Endothelial cell (in vitro differentiated cells): Measurements from ENCODE around the gene EMC10. TPM values are rescaled to one million over a fixed set of nuclear protein-coding genes. Genes with fewer than 3 reads are reported as not detected.
"Not testable (repeated sequence)": the region's sequence is repeated elsewhere in the genome, so short reads cannot be mapped to it uniquely, and the experiment has no call there.

ENCODE experiments used
- DNase-seq: peaks from one replicate; pipeline ENCODE4 v3.0.0; 2021; ENCODE audit warnings: low spot score
- H3K27ac Mint-ChIP-seq: one replicate; pipeline ENCODE4 v1.8.0; 2021; ENCODE audit warnings: mixed read lengths, inconsistent platforms; ENCODE audit not compliant: unreplicated experiment
- H3K27me3 Mint-ChIP-seq: one replicate; pipeline ENCODE4 v1.8.0; 2021; ENCODE audit warnings: mild to moderate bottlenecking, moderate library complexity, mixed read lengths, inconsistent platforms; ENCODE audit not compliant: unreplicated experiment
- H3K36me3 Mint-ChIP-seq: one replicate; pipeline ENCODE4 v1.8.0; 2021; ENCODE audit warnings: mild to moderate bottlenecking, low read depth, mixed read lengths, inconsistent platforms; ENCODE audit not compliant: unreplicated experiment
- H3K4me1 Mint-ChIP-seq: one replicate; pipeline ENCODE4 v1.8.0; 2021; ENCODE audit warnings: mild to moderate bottlenecking, mixed read lengths, inconsistent platforms; ENCODE audit not compliant: unreplicated experiment
- H3K4me3 Mint-ChIP-seq: one replicate; pipeline ENCODE4 v1.8.0; 2021; ENCODE audit warnings: mild to moderate bottlenecking, mixed read lengths, inconsistent platforms; ENCODE audit not compliant: unreplicated experiment
- H3K9me3 Mint-ChIP-seq: one replicate; pipeline ENCODE4 v1.8.0; 2021; ENCODE audit warnings: mixed read lengths, inconsistent platforms; ENCODE audit not compliant: unreplicated experiment
- CTCF ChIP-seq: fragments of 200-600 bp; sonication (generic); IDR thresholded peaks from one replicate; pipeline ENCODE4 v1.5.0; 2021; ENCODE audit warnings: antibody characterized with exemption; ENCODE audit not compliant: unreplicated experiment
- total RNA-seq: library from RNA; stranded (reverse); fragmentation: NEBNext Ultra II Directional; extraction: Animal tissue kit (Norgen Biotek cat#: 25700); gene quantifications from one replicate; pipeline ENCODE4 v1.2.1, GENCODE V29; 2021; ENCODE audit not compliant: unreplicated experiment

The EMC10 gene
- total RNA-seq, 1 donor from 2014 or later: 0.21 TPM

- Mint-ChIP-seq H3K9me3 (peaks cover 12% of the 10 kb centered on the region), H3K27me3 (peaks cover 13% of the 10 kb centered on the region), H3K36me3 (peaks cover 8% of the 10 kb centered on the region), H3K4me1 (no peaks in the 10 kb centered on the region), H3K4me3 (no peak overlapping the region), H3K27ac (no peak overlapping the region)
- DNase-seq: no peak
- no peak for TF ChIP-seq CTCF
These were observed 42.8 kb downstream of the EMC10 start for GRCh38 chr19:50519006-50519575.

- TF ChIP-seq CTCF: no peak
- Mint-ChIP-seq H3K4me1 (no peaks in the 10 kb centered on the region), H3K27me3 (peaks cover 7% of the 10 kb centered on the region), H3K27ac (no peak overlapping the region), H3K4me3 (no peak overlapping the region), H3K9me3 (peaks cover 12% of the 10 kb centered on the region), H3K36me3 (peaks cover 4% of the 10 kb centered on the region)
- no peak for DNase-seq
These were observed 44.6 kb downstream of the EMC10 start for GRCh38 chr19:50520822-50521465.

GRCh38 chr19:50522881-50523280, 46.6 kb downstream of the EMC10 start:
- peaks cover 12% of the 10 kb centered on the region for H3K9me3 Mint-ChIP-seq
- no peak overlapping the region for H3K27ac Mint-ChIP-seq
- no peaks in the 10 kb centered on the region for H3K4me1 Mint-ChIP-seq

GRCh38 chr19:50528052-50528451, 51.7 kb downstream of the EMC10 start:
- DNase-seq, H3K36me3 Mint-ChIP-seq, H3K27me3 Mint-ChIP-seq, H3K4me1 Mint-ChIP-seq, H3K27ac Mint-ChIP-seq, H3K4me3 Mint-ChIP-seq: not testable (repeated sequence)
- H3K9me3 Mint-ChIP-seq: peaks cover 10% of the 10 kb centered on the region

More at GRCh38 chr19:50522881-50523280, 46.6 kb downstream of the EMC10 start:
- H3K36me3 Mint-ChIP-seq: peaks cover 4% of the 10 kb centered on the region
- TF ChIP-seq CTCF: no peak
- DNase-seq: no peak
- no peak overlapping the region for H3K4me3 Mint-ChIP-seq
- peaks cover 6% of the 10 kb centered on the region for H3K27me3 Mint-ChIP-seq

- Mint-ChIP-seq H3K27me3 (peaks cover 3% of the 10 kb centered on the region), H3K9me3 (peaks cover 14% of the 10 kb centered on the region), H3K4me3 (no peak overlapping the region), H3K36me3 (peaks cover 21% of the 10 kb centered on the region), H3K4me1 (no peaks in the 10 kb centered on the region), H3K27ac (no peak overlapping the region)
- no peak for TF ChIP-seq CTCF
- DNase-seq: no peak
These were observed 54.9 kb downstream of the EMC10 start for GRCh38 chr19:50531171-50531612.
